ENCODE measurements around the gene NTRK2.

Gene NTRK2

DNA sequence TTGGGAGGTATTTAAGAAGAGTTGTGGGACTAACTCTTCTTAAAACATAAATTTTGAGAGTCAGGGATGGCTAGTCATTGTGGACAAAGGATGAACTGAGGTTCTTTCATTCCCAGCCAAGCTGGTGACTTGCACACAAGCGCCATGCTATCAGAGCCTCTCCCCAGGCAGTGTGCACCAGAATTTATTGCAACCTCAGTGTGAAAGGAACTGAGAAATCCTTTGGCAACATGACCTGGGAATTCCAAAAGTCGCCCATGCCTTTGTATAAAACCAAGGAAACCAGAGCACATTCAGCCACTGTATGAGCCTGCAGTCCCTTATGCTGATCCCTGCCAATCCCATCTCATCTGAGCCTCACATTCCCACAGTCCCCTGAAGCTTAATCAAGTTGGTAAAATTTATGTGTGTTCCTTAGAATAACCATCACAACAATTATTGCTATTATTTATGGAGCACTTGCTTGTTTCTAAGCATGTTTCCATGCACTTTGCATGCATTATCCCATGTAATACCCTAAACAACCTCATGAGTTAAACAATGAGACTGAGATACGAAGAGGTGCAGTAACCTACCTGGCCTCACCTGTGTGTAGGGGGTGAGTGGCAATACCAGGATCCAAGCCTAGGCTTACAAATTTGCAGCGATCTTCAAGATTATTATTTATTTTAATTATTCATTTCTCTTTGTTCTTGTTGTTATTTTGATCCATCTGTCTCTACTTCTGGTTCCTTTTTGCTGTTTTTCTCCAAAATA, 116.4 kb downstream of the NTRK2 start:
- DNase-seq, result no peak

DNA sequence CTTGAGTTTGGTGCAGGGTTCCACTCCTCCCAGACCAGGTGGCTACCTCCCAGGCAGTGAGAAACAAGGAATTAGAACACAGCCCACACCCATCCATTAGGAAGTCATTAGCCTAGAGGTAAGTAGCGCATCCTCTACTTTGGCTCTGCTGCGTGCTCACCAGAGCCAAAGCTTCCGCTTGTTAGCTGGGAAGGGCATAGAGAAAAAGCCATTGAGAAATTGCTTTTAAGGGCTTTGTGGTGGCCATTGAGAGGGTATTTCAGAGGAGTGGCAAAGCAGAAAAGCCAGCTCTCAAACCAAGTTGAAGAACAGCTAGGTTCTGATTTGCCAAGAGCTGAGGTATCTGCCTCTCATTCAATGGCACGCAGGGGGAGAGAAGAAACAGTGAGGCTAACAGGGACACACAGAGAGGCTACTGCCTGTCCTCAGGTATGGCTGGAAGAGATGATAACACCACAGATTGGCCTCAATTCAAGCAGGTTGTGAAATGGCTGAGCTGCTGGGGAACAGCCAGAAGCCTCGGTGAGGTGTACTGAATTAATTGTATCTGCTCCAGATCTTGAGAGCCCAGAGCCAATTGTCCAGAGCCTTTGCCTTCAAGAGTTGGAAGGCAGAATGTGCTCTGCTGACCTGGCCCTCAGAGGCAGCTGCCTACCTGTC, 119.4 kb downstream of the NTRK2 start:
- DNase-seq, result no peak

DNA sequence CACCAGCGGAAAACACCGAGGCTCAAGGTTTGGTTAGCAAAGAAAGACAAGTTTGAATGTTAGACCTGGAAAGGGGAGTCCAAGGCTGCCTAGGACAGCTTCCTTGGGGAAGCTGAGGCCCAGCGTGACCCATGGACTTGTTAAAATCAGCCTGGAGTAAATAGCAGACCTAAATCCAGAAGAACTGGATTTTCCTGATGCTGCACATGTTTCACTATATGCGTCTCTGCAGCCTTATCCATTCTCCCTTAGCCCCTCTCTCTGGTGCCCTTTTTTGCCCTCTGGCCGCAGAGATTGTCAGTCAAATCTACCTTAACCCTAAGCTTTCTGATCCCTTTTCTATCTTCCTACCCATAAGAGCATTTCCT, 119.9 kb downstream of the NTRK2 start:
- DNase-seq, result no peak

DNA sequence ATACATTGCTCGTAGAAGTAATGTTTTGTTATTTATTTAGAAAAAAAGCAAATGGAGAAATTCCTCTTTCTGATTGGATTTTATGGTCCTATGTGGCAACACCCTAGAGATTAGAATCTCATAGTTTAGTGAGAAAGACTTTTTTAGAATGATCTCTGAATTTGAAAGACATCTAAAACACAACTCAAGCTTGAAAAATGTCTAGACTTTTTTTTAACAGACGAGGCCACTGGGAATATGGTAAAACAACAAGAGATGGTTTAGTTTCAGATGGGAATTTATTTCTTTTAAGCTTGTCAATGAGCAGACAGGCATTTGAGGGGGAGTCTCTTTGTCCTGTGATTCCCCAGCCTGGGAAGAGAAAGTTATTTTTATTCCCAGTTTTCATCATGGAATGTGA, 122.1 kb downstream of the NTRK2 start:
- no peak for DNase-seq

DNA sequence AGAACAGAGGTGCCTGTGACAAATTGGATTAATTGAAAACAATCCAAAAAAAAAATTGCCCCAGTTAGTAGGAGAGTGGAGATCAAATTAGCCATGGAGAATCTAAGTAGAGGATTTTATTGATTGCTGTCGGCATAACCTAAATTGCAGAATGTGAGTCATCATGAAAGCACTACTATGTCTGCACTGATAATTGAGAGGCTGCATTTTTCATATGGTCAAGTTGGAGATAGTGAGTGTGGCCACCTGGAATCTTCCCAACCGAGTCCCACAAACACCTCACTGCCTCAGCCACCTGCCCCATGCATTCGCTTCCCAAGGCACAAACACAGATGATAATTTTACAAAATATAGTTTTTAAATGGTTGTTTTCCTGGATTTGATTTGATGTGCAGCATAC, 123.7 kb downstream of the NTRK2 start:
- no peak for DNase-seq

DNA sequence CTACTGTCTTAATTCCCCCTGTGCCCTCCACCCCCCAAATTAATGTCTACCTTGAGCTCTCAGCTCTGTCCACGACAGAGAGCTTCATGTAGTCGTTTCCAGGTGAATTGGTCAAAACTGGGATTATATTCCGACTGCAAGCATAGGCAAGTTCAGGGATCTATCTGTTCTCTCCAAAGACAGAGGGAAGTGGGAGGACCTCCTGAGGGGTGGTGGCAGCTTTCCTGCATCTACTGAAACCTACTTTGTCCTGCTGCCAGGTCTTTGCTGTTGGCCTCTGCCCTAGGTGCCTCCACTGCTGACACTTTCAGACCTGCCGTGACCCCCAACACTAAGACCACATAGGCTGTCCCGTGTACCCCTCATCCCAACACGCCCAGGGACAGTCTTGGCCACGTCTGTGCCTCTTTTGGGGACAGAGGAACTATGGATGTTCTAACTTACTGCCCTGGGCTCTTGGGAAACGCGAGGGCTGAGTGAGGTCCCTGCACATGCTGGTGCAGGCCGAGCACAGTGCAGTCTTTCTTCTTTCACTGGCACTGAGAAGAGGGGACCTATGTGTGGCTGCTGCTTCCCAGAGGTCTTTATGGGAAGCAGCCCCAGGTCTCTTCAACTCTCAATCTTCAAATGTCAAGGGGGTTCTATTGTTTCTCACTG, 125.6 kb downstream of the NTRK2 start:
- no peak for DNase-seq

DNA sequence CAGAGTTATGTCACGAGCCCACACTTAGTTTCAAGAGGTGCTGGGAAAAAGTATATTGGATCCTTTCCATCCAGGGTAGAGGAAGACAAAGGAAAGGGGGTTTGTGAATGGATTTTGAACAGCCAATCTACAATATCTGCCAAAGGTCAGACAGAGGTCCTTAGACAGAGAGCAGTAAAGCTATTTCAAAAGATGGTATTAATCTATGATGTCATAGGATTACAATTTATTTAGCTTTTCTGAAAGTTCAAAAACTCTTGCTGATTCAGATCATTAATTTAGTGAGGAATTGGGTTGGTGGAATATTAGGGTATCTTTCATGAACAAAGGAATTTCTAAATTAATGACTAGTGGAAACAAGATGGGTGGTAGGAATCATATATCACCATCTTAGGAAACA, 126.9 kb downstream of the NTRK2 start:
- no peak for DNase-seq

DNA sequence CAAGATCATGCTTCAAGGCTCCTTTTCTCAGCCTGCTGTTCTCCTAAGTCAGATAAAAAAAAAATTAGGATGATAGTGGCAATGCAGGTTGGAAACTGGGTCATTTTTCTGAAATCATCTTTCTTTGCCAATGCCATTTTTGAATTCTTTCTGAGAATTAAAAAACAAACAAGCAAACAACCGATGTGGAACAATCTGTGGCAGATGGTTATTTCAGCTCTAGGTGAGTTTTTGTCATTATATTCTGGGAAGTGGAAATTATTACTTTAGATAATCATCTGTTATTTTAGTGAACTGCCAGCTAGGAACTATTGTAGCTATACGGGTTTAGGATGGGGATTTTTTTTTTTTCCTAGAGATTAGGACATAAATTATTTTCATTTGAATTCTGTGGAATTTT, 129.7 kb downstream of the NTRK2 start:
- no peak for DNase-seq

DNA sequence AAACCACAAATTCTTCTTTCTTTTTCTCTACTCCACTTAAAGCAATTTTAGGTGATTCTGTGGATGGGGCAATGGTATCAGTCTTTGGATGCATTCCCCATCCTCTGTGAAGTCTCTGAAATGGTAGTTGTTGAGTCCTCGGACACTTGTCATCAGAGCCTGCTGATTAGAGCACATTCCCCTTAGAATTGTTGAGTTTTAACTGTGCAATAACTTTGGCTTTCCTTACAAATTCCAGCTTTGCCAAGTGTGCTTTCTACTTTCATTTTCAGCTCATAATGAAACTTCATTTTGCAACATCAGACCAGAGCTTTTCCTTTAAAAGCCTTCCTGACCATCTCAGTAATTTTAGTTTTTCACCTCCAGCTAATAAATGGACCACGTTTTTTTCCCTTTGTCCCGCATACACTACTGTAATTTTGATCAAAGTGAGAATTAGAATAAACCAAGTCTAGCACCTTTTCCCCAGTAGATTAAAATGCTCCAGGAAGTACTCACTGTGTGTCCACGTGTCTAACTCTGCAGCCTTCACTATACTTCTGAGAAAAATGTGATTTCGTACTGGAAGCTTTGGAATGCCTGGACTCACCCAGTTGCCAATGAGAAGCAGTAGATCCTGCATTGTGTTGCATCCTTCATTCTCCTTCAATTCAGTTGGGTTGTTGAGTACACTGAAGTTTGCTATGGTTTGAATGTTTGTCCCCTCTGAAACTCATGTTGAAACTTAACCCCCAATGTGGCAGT, 135.6 kb downstream of the NTRK2 start:
- DNase-seq, result no peak

DNA sequence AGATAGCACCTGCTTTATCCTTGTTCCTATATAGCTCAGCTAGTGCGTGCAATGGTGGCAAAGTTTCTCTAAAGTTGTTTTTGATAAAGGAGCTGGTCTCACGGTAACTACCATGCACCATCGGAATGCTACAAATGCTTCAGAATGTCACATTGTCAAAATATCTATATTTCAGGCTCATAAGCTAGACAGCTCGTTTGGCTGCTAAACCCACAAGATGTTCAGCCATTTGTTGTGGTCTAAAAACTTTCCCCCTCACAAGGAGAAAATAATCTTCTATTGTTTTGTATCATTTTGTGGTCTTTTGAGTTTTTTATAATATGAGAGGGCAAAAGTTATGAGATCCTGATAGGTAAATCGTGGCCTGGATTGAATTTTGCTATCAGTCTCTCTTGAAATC, 137.9 kb downstream of the NTRK2 start:
- DNase-seq, result no peak

DNA sequence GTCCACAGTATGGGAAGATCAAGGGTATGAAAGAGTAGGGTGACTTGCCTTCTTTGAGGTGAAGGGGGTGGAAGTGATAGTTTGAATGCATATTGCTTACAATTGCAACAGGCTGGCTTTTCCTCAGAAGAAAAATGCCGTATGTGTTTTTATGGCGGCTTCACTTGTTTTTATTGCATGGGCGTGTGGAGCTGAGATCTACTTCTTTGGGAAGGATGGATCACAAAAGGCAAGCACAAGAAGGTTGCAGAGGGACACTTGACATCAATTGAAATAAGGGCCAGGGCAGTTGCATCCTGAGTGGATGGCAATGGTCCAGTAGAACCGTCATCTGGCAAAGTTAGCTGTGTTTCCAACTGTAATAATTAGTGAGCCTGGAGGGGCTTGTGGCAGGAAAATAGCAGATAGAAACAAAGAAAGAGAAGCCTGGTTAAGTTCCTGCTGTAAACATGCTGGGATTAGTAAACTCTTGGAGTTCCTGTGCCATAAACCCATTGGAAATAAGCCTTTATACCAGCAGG, 138.4 kb downstream of the NTRK2 start:
- DNase-seq, result no peak

DNA sequence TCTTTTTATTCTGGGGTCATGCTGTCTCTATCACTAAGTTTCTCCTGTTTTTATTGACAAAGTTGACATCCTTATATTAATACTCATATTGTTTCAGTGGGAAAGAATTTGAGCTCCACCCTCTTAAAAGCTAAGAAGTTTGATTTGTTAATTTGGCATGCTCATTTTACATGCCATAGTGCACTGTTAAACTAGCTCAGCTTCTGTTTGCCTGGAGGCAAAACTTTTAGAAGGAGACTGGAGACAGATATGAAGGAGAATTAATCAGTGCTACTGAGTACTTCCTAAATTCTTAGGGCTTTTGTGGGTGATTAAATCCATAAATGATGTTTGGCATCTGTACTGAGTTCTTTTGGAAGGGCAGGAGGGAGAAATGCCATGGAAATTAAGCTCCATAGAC, 138.9 kb downstream of the NTRK2 start:
- DNase-seq, result no peak

DNA sequence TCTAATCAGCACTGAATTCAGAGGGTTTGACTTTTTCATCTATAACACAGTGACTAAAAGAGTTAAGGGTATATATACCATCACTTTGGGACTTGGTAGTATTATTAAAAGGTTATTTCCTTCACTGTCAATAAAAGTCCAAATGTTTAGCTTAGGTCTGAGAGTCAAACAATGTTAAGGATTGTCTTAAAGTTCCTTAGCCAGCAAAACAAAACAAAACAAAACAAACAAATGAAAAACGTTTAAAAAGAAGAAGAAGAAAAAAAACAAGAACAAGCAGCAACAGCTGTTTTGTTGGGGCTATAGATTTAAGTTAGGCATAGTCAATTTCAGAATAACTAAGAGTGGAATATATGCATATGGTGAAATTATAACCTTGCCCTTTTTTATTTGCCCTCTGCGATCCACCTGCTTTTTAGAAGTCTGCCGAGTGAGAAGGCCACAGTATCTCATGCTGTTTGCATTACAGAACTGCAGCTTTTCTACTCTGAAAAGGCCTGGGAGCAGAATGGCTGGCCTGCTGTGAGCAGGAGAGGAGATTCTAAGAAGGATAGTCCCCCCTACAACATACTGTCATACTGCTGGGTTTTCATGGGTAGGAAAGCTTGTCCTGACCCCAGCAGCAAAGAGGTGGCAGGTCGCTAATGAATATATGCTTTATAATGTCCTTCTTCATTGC, 141.7 kb downstream of the NTRK2 start:
- DNase-seq, result no peak

DNA sequence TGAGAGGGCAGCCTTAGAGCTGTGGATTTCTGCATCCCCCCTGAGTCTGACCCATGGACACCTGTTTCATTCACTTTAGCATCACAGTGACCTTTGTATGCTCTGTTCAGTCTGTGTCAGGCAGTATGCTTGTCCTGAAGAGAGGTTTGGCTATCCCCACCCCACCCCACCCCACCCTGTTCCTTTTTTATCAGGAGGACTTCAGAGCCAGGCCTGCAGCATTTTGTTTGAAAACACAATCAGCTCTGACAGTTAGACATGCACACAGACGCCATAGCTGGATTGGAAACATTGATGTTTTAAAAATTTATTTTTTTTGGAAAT, 142.2 kb downstream of the NTRK2 start:
- no peak for DNase-seq

DNA sequence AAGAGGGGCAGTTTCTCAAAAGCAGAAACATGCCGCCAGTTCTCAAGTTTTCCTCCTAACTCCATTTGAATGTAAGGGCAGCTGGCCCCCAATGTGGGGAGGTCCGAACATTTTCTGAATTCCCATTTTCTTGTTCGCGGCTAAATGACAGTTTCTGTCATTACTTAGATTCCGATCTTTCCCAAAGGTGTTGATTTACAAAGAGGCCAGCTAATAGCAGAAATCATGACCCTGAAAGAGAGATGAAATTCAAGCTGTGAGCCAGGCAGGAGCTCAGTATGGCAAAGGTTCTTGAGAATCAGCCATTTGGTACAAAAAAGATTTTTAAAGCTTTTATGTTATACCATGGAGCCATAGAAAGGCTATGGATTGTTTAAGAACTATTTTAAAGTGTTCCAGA, 142.8 kb downstream of the NTRK2 start:
- DNase-seq, result no peak

DNA sequence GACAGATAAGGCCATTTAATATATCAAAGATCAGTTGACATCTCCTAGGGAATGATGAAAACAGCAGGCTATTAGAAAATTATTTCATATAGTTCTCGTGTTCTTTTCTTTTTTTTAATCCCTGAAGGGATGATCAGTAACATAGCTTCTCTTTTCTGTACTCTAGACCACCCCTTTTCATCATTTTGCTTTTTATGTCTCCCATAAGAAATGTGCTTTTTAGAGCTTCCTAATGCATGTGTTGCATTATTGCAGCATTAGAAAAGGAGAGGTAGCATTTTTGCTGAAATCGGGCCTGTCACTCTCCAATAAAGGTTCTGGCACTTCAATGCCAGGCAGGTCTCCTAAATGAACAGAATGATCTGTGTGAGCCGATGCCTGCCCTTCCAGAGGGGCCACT, 143.3 kb downstream of the NTRK2 start:
- DNase-seq, result no peak

DNA sequence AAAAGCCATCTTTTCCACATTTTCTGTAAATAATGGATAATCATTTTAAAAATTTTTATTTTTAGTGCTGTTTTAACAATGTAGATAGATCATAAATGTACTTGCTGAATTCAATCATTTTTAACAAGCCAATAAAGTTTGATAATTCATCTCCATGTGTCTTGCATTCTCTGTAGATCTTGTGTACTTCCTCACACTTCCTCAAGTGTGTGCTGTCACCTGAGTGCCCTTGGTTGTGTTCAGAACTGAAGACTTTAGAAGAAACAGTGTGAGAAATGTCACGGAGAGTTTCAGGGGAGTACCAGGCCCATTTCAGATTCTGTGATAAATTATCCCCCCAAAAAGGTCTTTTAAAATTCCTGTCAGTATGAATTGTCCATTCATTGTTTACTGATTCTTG, 146.0 kb downstream of the NTRK2 start:
- no peak for DNase-seq

DNA sequence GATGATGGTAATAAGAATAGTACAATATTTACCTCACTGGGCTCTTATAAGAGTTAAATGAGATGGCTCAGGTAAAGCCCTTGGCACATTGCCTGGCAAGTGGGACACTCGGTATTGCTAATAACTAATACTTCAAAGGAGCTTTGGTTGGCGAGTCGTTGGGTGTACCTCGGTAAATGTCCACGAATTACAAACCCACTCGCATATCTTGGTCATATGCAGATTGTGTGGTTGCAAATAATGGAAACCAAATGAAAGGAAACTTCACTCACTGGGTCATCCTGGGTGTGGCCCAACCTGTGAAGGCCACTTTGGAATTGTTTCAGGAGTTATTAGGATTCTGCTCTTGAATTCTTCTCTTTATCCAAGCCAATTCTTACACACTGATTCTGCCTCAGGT, 147.5 kb downstream of the NTRK2 start:
- no peak for DNase-seq

DNA sequence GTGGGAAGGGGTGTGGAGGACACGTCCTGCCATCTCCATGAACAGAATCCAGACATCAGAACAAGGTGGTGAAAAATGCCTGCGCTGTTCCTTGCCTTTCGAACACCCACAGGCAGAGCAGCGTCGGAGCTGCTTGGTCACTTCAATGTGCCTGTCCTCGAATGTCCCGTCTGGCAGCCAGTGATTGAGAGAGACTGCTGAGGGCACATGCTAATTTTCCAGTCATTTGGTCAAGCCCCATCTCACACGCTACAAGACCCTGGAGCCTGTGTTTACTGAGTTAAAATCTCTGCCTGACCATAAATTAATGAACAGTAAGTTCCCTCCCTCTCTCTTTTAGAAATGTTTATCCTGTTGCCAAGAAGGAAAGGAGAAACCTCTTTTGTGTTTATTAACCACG, 149.3 kb downstream of the NTRK2 start:
- no peak for DNase-seq

DNA sequence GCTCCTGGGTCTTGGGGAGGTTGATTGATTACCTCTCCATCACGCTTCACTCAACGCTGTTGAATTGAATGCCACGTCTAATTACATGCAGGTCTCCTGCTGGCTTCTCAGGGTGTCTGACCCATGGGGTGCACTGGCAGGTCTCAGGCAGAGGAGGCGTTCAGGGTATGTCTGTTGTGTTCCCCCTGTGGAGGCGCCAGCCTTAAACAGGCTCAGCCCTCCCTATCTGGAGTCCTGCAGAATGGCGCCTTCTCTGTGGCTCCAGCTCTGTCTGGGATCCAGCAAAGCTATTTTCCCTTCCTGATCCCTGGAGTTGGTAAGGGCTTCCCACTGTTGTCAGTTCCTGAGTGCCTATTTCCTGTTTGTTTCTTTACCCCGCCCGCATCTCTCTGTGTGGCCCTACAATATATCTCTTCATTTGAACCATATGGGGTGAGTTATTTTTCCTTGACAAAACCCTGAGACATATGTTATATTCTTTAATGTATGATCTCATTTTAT, 150.0 kb downstream of the NTRK2 start:
- no peak for DNase-seq

DNA sequence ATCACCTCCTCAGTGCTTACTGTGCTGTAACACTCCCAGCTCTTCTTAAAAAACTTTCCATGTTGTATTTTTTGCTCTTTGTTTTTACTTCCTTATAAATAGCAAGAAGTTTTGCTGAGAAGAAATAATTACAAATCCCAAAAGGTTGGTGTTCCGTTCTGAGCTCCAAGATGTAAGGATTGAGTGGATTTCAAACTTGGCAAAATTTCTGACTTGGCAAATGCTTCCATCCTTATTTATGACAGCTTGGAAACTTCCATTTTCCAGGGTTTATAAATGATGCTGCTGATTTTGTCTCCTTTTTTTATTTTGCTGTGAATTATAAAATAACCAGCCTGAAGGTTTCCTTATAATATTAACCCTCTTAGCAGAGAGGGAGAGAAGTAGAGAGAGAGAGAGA, 151.9 kb downstream of the NTRK2 start:
- no peak for DNase-seq

DNA sequence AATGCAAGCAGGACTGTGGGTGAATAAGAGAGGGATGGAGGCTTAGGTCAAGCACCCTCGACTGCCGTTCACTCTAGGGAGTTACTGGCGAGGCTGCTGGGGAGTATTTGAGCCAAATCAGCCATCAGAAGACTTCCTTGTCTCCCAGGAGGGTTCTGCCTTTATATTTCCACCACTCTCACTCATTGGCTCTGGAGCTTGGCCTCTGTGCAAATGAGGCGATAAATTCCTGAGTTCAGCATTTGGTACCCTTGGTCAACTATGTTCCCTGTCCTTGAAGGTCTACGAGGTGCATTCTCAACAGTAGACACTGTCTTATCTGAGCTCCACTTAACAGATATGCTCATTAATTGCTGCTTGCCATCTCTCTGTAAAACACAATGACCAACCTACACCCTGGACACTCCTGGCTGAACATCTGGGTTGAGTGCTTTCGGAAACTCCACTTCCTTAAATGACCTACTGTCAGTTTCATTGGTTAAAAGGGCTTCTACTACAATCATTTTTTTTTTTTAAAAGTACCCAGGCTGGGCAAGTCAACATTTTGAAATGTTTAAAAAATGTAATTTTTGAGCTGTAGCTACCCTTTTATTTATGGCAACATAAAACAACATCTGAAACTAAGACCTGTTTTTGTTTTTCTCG, 153.2 kb downstream of the NTRK2 start:
- no peak for DNase-seq

Data from CD4-positive, alpha-beta T cell treated with Interleukin-4 for 1 hour (primary cell).